Activated naive CD4-positive, alpha-beta T cell treated with anti-CD3 and anti-CD28 coated beads, Interleukin-2, amount 10 ng/mL, durations not matched to agents 7 days and 5 days (primary cell): ENCODE data around the gene NKAIN4.

Experiments used
- CTCF ChIA-PET: fragments of 350-600 bp; sonication (Branson Sonifier 250); formaldehyde crosslinking; loops from one replicate; lab custom pipeline; 2021; ENCODE audit warnings: antibody characterized with exemption; lab: Charles Lee
- DNase-seq: peaks from one replicate; pipeline ENCODE4 v3.0.0-alpha.2; 2020
- H3K27ac Mint-ChIP-seq: one replicate; pipeline ENCODE4 v1.8.0; 2021; ENCODE audit warnings: mild to moderate bottlenecking, moderate library complexity, mixed read lengths
- H3K27me3 Mint-ChIP-seq: one replicate; pipeline ENCODE4 v1.8.0; 2021; ENCODE audit warnings: mild to moderate bottlenecking, mixed read lengths
- H3K36me3 Mint-ChIP-seq: one replicate; pipeline ENCODE4 v1.8.0; 2021; ENCODE audit warnings: mixed read lengths
- H3K4me1 Mint-ChIP-seq: one replicate; pipeline ENCODE4 v1.8.0; 2021; ENCODE audit warnings: mixed read lengths
- H3K4me3 Mint-ChIP-seq: one replicate; pipeline ENCODE4 v1.8.0; 2021; ENCODE audit warnings: mild to moderate bottlenecking, moderate library complexity, mixed read lengths
- H3K9me3 Mint-ChIP-seq: one replicate; pipeline ENCODE4 v1.8.0; 2021; ENCODE audit warnings: mixed read lengths

The NKAIN4 gene

GRCh38 chr20:63273635-63274380 is 19.5 kb upstream of the NKAIN4 start:
- H3K27me3 Mint-ChIP-seq: peaks cover 13% of the 10 kb centered on the region
- no peaks in the 10 kb centered on the region for H3K9me3 Mint-ChIP-seq
- H3K36me3 Mint-ChIP-seq: peaks cover 8% of the 10 kb centered on the region
- CTCF ChIA-PET: no interaction called here
- peak overlapping the region; percentile 85 for H3K27ac Mint-ChIP-seq
- peak overlapping the region; percentile 79 for H3K4me3 Mint-ChIP-seq
- no peak for DNase-seq
- H3K4me1 Mint-ChIP-seq: peaks cover 26% of the 10 kb centered on the region

- peaks cover 3% of the 10 kb centered on the region for H3K36me3 Mint-ChIP-seq
- H3K27me3 Mint-ChIP-seq: peaks cover 19% of the 10 kb centered on the region
- H3K4me3 Mint-ChIP-seq: peak overlapping the region; percentile 79
- peak overlapping the region; percentile 85 for H3K27ac Mint-ChIP-seq
- no peak for DNase-seq
- CTCF ChIA-PET: no interaction called here
- H3K4me1 Mint-ChIP-seq: peaks cover 26% of the 10 kb centered on the region
- no peaks in the 10 kb centered on the region for H3K9me3 Mint-ChIP-seq
Observed at GRCh38 chr20:63273059-63273579, 18.9 kb upstream of the NKAIN4 start.

GRCh38 chr20:63272105-63273058 is 18.1 kb upstream of the NKAIN4 start, which contains the start of gene ARFGAP1:
Gene ARFGAP1 (plus strand): TSS chr20:63272813. CDS start chr20:63275581, 2,768 bp downstream.
- CTCF ChIA-PET: no interaction called here
- Mint-ChIP-seq H3K4me1 (peaks cover 26% of the 10 kb centered on the region), H3K9me3 (no peaks in the 10 kb centered on the region)

GRCh38 chr20:63270606-63271325 is 16.5 kb upstream of the NKAIN4 start:
- Mint-ChIP-seq H3K9me3 (no peaks in the 10 kb centered on the region), H3K27ac (no peak overlapping the region), H3K4me3 (peak overlapping the region; percentile 78), H3K36me3 (no peaks in the 10 kb centered on the region), H3K27me3 (peaks cover 29% of the 10 kb centered on the region), H3K4me1 (peaks cover 26% of the 10 kb centered on the region)
- DNase-seq: no peak
- CTCF ChIA-PET: no interaction called here

More at GRCh38 chr20:63272105-63273058, 18.1 kb upstream of the NKAIN4 start, which contains the start of gene ARFGAP1:
- Mint-ChIP-seq H3K4me3 (peak within 1 kb of the TSS; percentile 79), H3K36me3 (peaks cover 1% of the 10 kb centered on the region), H3K27ac (peak within 1 kb of the TSS; percentile 85), H3K27me3 (peaks cover 25% of the 10 kb centered on the region)
- DNase-seq: peak; percentile 95

GRCh38 chr20:63269724-63270123 is 15.5 kb upstream of the NKAIN4 start:
- Mint-ChIP-seq H3K27me3 (peaks cover 37% of the 10 kb centered on the region), H3K36me3 (no peaks in the 10 kb centered on the region), H3K4me3 (no peak overlapping the region), H3K27ac (no peak overlapping the region), H3K9me3 (no peaks in the 10 kb centered on the region), H3K4me1 (peaks cover 19% of the 10 kb centered on the region)
- no peak for DNase-seq
- CTCF ChIA-PET: no interaction called here

GRCh38 chr20:63268671-63269439 is 14.6 kb upstream of the NKAIN4 start:
- Mint-ChIP-seq H3K36me3 (no peaks in the 10 kb centered on the region), H3K27me3 (peaks cover 45% of the 10 kb centered on the region), H3K27ac (no peak overlapping the region), H3K4me3 (no peak overlapping the region), H3K9me3 (no peaks in the 10 kb centered on the region), H3K4me1 (peaks cover 11% of the 10 kb centered on the region)
- CTCF ChIA-PET: no interaction called here
- DNase-seq: no peak

GRCh38 chr20:63268256-63268655 is 14.0 kb upstream of the NKAIN4 start:
- CTCF ChIA-PET: no interaction called here
- DNase-seq: no peak
- H3K9me3 Mint-ChIP-seq: no peaks in the 10 kb centered on the region
- H3K4me3 Mint-ChIP-seq: no peak overlapping the region
- H3K36me3 Mint-ChIP-seq: no peaks in the 10 kb centered on the region
- H3K4me1 Mint-ChIP-seq: peaks cover 6% of the 10 kb centered on the region
- H3K27me3 Mint-ChIP-seq: peaks cover 46% of the 10 kb centered on the region
- no peak overlapping the region for H3K27ac Mint-ChIP-seq

GRCh38 chr20:63267691-63268090 is 13.4 kb upstream of the NKAIN4 start:
- Mint-ChIP-seq H3K9me3 (no peaks in the 10 kb centered on the region), H3K36me3 (no peaks in the 10 kb centered on the region), H3K4me3 (no peak overlapping the region), H3K4me1 (peaks cover 8% of the 10 kb centered on the region), H3K27me3 (peaks cover 52% of the 10 kb centered on the region), H3K27ac (no peak overlapping the region)
- CTCF ChIA-PET: no interaction called here
- DNase-seq: no peak

GRCh38 chr20:63265891-63266515 is 11.7 kb upstream of the NKAIN4 start:
- Mint-ChIP-seq H3K4me1 (peaks cover 11% of the 10 kb centered on the region), H3K27ac (no peak overlapping the region), H3K9me3 (no peaks in the 10 kb centered on the region), H3K36me3 (no peaks in the 10 kb centered on the region), H3K27me3 (peaks cover 57% of the 10 kb centered on the region), H3K4me3 (no peak overlapping the region)
- CTCF ChIA-PET: interaction anchor here (0.8 to 2.8 kb wide), 3 partner anchors 40 to 44 kb away, joined by 3 to 10 read pairs (median 3); no protein-coding TSS in a partner anchor
- no peak for DNase-seq

- CTCF ChIA-PET: interaction anchor here (2.8 kb wide), 1 partner anchor 42 kb away, joined by 10 read pairs; no protein-coding TSS in a partner anchor
Observed at GRCh38 chr20:63264519-63264918, 10.3 kb upstream of the NKAIN4 start.

GRCh38 chr20:63264000-63264399 is 9.7 kb upstream of the NKAIN4 start:
- peaks cover 69% of the 10 kb centered on the region for H3K27me3 Mint-ChIP-seq
- no peaks in the 10 kb centered on the region for H3K9me3 Mint-ChIP-seq

More at GRCh38 chr20:63264519-63264918, 10.3 kb upstream of the NKAIN4 start:
- peaks cover 11% of the 10 kb centered on the region for H3K4me1 Mint-ChIP-seq
- H3K27me3 Mint-ChIP-seq: peaks cover 64% of the 10 kb centered on the region
- no peak overlapping the region for H3K4me3 Mint-ChIP-seq
- H3K9me3 Mint-ChIP-seq: no peaks in the 10 kb centered on the region
- no peak overlapping the region for H3K27ac Mint-ChIP-seq
- no peaks in the 10 kb centered on the region for H3K36me3 Mint-ChIP-seq
- DNase-seq: no peak

GRCh38 chr20:63262836-63263235 is 8.6 kb upstream of the NKAIN4 start:
- no peak overlapping the region for H3K27ac Mint-ChIP-seq
- no peak for DNase-seq
- no peaks in the 10 kb centered on the region for H3K36me3 Mint-ChIP-seq
- H3K27me3 Mint-ChIP-seq: peaks cover 67% of the 10 kb centered on the region
- H3K4me3 Mint-ChIP-seq: no peak overlapping the region
- no peaks in the 10 kb centered on the region for H3K9me3 Mint-ChIP-seq
- CTCF ChIA-PET: no interaction called here
- H3K4me1 Mint-ChIP-seq: peaks cover 11% of the 10 kb centered on the region

More at GRCh38 chr20:63264000-63264399, 9.7 kb upstream of the NKAIN4 start:
- Mint-ChIP-seq H3K4me3 (no peak overlapping the region), H3K36me3 (no peaks in the 10 kb centered on the region), H3K4me1 (peaks cover 11% of the 10 kb centered on the region), H3K27ac (peak overlapping the region; percentile 55)
- no peak for DNase-seq
- CTCF ChIA-PET: interaction anchor here (2.8 kb wide), 1 partner anchor 41 kb away, joined by 10 read pairs; no protein-coding TSS in a partner anchor
